Activated CD4-positive, alpha-beta T cell treated with anti-CD3 and anti-CD28 coated beads, Interleukin-2, amount 50 U/mL, for 24 hours (primary cell): Measurements from ENCODE around the gene GUSB.

Experiments
- DNase-seq, 2 donors: peaks; one replicate each; pipeline ENCODE4 v3.0.0-alpha.2; 2020; ENCODE audit warnings: low read depth in 1 of 2, low spot score in 1 of 2

GUSB gene

DNA sequence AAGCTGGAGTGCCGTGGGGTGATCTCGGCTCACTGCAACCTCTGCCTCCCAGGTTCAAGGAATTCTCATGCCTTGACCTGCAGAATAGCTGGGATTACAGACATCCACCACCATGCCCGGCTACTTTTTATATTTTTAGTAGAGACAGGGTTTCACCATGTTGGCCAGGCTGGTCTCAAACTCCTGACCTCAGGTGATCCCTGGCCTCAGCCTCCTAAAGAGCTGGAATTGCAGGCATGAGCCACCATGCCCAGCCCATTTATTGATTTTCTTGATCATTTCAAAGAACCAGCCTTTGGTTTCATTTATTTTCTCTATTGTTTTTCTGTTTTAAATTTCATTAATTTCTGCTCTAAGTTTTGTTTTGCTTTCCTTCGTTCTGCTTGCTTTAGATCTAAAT lies 50.3 kb downstream of the GUSB start:
- no peak for DNase-seq

DNA sequence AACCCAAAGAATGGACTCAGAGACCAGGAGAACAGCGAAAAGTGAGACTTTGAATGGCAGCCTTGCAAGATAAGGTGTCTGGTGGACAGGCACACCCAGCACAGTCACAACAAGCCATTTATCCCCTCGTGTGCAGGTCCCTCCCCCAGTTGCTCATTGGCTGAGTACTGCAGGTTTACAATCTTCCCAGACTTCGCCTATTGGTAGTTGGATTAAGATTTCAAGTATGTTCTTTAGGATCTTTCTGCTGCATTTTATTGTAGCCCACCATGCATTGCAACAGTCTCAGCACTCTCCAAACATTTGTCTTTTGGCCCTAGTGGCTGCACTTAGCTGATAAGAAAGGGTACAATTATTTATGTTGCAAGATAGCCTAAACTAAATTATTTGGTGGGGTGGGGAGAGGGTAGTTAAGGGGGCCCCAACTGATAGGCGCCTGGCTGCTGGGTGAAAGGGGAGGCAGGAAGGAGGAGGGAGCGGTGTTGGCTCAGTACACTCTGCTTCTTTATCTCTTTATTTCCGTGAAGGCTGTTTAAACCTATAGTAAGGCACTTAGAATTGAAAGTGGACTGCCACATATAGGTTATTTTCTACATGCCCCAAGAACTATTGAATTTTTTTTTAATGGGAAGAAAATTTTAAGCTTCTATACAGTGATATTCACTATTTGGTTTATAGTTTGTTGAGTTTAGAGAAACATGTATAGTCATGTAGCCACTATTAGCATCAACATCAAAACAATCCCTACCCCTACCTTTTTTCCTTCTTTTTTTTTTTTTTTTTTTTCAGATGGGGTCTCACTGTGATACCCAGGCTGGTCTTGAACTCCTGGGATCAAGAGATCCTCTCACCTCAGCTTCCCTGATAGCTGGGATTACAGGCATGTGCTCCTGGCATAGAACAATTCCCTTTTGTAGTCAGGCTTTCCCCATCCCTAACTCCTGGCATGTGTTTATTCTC lies 54.2 kb downstream of the GUSB start:
- DNase-seq: no peak

DNA sequence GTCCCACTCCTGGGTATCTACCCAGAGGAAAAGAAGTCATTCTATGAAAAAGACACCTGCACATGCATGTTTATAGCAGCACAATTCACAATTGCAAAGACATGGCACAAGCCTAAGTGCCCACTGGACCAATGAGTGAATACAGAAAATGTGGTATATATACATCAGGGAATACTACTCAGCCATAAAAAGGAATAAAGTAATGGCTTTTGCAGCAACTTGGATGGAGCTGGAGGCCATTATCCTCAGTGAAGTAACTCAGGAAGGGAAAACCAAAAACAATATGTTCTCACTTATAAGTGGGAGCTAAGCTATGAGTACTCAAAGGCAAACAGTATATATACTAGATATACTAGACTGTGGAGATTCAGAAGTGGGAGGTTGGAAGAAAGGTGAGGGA lies 55.4 kb downstream of the GUSB start:
- DNase-seq: no peak

DNA sequence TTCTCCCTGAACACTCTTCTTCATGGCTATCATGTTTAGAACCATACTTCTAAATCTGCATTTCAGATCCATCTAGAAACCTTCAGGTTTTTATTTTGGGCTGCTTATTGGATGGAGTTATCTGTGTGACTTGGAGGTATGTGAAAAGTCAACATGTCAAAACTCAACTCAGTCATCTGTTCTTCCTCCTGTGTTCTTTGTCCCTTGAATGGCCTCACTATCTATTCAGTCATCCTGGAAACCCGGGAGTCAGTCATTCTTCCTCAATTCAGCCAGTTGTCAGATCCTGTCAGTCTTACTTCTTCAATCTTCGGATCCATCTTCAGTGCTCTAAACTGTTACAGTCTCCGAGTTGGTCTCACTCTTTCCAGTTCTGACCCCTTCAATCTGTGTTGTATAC lies 57.0 kb downstream of the GUSB start:
- DNase-seq: no peak

DNA sequence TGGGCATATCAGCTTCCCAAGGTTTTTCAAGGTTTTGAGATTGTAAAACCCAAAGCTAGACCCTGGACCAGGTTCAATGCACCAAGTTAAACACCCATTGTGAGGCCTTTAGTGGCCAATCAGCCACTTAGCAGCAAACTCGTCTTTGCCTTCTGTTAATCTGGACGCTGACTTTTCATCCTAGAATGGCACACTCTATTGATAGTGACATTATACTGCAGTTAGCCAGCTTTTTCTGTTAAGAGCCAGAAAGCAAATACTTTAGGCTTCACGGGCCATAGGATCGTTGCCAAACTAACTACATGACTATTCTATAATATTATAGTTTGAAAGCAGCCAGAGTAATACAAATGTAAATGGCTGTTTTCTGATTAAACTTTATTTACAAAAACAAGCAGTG lies 57.8 kb downstream of the GUSB start:
- DNase-seq: no peak

DNA sequence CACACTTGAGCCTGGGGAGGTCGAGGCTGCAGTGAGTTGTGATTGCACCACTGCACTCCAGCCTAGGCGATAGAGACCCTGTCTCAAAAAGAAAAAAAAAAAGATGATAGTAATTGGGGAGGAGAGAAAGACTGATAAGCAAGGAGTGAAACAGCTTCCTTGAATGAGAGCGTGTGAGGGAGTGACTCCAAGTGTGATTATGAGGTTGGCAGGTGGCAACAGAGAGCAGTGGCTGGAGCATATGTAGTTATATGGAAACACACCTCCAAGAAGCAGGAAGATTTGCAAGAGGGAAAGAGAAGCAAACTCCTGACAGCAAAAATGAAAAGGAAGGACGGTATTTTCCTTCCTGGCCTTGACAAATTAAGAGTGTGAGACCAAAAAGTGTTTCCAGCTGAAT lies 58.7 kb downstream of the GUSB start:
- DNase-seq: no peak

DNA sequence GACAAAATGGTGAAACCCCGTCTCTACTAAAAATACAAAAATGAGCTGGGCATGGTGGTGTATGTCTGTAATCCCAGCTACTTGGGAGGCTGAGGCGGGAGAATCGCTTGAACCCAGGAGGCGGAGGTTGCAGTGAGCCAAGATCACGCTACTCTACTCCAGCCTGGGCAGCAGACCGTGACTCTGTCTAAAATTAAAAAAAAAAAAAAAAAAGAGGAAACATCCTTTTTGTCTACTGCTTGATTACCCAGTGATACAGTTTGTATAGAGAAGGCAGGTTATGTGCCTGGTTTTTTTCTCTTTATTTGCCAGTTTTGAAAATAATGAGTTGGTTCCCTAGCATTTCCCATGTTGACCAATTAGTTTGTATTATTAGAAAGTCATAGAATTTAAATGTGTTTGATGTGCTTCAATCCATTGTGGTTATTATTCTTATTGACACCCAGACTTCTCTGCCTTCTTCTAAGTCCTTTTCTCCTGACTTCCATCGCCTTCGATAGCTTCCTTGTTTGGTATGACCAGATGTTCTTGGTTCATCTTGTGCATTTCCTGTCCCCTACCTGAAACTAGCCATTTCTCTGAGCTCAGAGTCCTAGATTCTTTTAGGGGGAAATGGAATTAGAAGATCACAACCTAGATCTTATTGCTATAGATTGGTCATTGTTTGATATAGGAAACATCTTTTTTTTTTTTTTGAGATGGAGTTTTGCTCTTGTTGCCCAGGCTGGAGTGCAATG lies 65.9 kb downstream of the GUSB start:
- no peak for DNase-seq

DNA sequence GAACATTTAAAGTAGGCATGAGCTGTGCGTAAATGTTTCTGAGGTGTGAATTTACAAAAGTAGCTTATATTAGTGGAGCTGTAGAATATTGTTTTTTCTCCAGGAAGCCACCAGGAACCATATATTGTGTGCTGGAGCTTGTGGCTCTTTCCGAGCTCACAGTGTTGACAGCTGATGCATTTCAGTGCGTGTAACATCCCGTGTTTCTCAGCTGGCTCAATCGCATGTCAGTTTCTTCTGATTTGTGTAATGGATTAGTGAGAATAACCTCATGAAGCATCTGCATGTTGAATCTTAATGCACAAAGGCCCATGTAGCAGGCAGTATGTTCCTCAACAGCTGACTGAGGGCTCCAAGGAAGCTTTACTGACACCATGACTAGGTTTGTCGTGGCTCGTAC lies 69.8 kb downstream of the GUSB start:
- DNase-seq: no peak
